Renal pelvis (tissue), 4 donors: ENCODE measurements around the gene DCBLD1. TPM values are rescaled to one million over a fixed set of nuclear protein-coding genes. Genes with fewer than 3 reads are reported as not detected.
A peak's percentile ranks its signal among the peaks of the same experiment; 100 is the strongest.
"Not testable (repeated sequence)": the region's sequence is repeated elsewhere in the genome, so short reads cannot be mapped to it uniquely, and the experiment has no call there.

Source experiments
- DNase-seq: peaks from one replicate; pipeline ENCODE4 v3.0.0-alpha.2; 2013
- polyA plus RNA-seq, 3 donors: library from polyadenylated mRNA; unstranded; fragments of 120-200 nt; gene quantifications; one replicate each; pipeline ENCODE4 v1.2.1, GENCODE V29; 2013; ENCODE audit not compliant: insufficient read length in 3 of 3

The DCBLD1 gene
- polyA plus RNA-seq, 3 donors = 11.1 to 14.9 (median 12.4) TPM

DNA sequence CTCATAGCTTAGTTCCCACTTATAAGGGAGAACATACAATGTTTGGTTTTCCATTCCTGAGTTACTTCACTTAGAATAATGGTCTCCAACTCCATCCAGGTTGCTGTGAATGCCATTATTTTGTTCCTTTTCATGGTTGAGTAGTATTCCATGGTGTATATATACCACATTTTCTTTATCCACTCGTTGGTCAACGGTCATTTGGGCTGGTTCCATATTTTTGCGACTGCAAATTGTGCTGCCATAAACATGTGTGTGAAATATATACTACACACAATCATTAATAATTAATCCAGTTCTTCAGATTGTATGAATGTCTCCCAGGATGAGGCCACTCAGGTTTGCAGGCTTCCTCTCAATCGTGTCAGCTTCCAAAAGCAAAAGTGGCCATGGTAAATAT lies 13.9 kb upstream of the DCBLD1 start:
- DNase-seq = not testable (repeated sequence)

DNA sequence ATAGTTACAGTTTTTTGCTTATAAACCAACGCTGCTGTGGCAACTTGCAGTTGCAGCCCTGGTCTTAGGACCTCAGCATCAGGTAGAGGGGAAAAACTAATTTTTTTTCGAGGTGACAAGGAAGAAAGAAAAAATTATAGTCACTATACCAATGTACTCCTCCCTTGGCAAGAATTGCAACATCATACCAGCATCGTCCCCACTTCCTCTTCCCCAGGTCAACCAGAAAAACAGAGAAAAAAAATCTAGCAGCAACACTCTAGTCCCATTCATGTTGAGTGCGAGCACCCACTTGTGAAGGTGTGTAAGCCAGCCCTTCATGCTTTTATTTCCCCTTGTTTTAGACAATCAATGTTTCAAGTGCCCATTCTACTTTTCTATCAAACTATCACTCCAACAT lies 13.1 kb upstream of the DCBLD1 start:
- no peak for DNase-seq

DNA sequence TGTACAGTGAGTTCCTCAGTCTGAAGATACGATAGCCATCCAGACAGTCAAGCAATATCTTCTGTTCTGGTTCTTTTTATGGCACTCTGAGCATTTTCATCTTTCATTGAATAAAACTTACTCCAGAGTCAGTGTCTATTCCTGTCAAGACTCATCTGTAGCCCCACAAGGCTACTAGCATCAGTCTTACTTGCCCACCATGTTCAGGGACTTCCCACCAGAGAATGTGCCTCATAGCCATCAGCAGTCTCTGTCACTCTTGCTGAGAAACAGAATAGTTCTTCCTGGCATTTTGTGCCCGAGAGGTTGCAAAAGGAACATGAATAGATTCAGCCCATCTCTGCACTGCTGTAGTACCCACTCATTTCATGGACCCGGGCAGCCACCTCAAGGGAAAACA lies 12.7 kb upstream of the DCBLD1 start:
- no peak for DNase-seq

DNA sequence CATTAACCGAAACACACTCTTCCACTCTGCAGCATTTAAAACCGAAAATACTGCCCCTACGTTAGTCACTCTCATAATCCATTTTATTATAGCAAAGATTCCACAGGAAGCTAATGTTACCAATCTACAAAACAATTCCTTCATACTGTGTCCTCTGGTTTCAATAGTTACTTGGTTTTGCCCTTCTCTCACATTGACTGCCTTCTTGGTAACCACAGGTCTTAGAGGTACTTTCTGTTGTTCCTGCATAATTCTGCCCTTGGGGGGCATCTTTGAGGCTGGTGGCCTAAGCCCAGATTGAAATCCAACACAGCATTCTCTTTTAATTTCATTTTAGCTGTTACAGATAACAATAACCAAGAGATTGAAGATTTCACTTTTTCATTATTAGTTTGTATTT lies 9.8 kb upstream of the DCBLD1 start:
- DNase-seq = no peak

DNA sequence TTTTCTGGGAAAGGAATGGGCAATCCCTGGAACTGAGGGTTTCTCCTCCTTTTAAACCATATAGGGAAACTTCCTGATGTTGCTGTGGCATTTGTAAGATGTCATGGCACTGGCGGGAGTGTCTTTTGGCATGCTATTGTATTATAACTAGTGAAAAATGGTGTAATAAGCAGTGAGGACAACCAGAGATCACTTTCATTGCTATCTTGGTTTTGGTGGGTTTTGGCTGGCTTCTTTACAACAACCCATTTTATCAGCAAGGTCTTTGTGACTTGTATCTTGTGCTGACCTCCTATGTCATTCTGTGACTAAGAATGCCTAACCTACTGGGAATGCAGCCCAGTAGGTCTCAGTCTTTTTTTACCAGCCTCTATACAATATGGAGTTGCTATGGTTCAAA lies 9.1 kb upstream of the DCBLD1 start:
- no peak for DNase-seq

DNA sequence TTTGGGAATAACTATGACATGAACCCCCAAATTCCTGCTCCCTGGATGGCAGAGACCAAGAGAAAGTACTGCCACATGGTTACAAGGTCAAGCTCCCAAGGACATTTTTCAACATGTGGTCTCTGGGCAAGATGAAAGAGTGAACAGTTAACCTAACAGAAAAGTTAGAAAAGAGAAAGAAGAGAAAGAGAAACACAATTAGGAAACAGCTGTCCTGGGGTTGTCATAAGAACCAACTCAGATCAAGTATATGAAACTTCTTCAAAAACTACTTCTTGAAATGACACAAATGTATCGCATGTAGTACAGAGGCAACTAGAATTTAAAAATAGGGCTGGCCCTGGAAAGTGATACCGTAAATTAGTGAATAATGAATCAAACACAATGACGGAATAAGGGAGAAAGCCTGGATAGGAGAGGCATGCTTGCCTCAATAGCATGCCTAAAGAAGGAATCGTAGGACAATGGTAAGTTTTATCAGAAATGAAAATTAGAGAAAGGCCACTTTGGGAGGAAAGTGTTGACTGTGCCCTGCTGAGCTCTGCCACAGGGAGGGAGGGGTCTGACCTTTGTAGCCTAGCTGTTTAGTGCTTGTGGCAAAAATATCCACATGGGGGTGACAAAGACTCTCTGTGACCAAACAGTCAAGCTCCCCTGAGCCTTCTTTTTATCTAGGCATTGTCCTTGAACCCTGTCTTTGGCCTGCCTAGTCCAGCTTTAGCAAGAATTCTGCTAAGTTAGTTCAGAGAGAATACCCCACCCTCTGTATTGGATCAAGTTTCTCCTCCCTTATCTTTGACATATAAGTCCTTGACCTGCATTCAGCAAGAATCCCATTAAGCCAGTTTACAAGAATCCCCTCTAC lies 4.3 kb upstream of the DCBLD1 start:
- no peak for DNase-seq

DNA sequence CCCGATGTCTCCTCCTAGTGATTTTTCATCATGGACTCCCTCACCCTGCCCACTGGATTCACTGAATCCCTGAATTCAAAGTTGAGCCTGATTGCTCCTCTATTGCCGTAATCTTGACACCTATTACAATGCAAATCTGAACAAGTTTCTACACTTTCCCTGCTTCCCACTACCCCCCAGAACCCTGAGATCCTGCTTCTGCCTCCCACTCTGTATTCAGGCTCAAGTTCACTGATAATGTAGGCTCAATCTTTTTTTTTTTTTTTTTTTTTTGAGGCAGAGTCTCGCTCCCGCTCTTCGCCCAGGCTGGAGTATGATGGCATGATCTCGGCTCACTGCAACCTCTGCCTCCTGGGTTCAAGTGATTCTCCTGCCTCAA lies 3.6 kb upstream of the DCBLD1 start:
- DNase-seq = no peak

DNA sequence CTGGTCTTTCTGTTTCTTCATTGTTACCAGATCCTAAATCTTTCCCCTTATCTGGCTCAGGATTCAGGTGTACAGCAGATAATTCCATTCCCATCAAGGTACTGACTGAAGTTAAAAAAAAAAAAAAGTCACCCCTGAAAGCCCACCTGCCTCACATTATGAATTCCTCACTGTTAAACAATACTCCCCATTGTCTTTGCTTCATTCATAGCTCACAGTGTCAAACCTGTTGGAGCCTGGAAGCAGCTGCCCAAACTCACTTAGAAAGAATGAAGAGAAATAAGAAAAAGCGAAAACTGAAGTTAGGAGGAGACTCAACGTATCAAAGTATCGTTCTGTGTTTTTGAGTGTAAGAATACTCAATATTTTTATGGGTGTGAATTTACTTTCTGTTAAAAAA lies 1.8 kb upstream of the DCBLD1 start:
- DNase-seq = no peak

DNA sequence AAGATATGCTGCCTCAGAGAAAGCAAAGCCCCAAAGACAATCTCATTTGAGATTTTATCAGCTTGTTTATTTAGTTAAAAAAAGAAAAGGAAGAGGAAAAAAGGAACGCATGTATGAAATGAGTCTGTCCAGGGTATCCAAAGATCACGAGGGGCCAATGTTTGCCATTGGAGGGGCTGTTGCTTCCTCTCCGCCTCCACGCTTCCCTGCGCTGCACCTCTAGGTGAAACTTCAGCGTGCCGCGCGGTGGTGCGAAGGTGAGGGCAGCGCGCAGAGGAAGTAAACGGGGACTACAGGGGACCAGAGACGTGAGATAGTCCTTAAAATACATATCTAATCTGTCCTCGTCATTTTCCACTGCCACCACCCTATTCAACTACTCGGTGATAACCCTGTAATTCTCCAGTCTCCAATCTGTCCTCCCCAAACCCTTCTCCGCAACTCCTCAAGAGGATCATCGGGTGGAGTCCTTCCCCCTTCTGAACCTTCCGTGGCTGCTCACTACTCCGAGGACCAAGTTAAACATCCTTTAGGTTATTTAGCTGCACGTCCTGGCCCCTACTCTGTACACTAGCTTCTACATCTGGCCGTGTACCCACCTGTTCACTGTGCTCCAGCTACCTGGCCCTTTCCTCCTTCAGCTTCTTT lies 1.1 kb upstream of the DCBLD1 start:
- no peak for DNase-seq

DNA sequence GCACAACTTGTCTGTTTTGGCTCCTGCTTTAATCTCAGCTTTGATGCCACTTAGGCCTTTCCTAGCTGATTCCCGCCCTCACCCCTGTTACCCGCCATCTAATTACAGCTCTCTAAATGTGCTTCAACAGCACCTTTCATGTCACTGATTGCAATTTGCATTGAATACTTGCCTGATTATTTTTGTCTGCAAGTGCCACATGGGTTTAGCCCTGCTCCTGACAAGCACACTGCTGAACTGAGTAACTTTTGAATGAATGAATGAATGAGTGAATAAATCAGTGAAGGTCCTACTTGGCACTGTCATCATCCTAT lies 591 bp upstream of the DCBLD1 start:
- DNase-seq = no peak

DNA sequence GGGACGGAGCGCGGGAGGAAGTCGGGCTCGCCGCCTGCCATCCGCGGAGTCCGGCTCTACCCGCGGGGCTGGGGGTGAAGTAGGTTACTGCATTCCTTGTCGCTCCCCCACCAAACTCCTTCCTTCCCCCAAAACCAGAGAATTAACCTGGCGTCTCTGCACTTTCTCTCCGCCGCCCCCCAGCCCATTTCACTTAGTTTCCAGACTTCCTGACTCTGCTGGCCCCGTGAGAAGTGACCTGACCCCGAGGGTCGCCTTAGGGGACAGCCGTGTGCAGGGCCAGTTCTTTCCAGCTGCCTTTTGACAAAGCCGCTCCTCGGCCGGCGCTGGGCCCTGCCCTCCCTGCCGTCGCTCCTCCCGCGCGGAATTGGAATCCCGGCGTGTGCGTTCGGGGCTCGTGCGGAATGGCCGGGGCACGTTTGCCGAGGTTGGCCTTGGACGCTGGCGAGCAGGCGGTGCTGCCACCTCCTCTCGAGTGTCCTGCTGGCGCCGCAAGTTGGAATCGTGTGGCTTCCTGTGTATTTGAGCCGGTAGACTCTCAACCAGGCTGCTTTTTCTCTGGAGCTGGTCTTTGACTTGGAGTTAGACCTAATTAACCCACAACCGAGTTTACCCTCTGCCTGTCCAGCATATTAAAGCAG lies 650 bp downstream of the DCBLD1 start:
- peak; percentile 49 for DNase-seq

DNA sequence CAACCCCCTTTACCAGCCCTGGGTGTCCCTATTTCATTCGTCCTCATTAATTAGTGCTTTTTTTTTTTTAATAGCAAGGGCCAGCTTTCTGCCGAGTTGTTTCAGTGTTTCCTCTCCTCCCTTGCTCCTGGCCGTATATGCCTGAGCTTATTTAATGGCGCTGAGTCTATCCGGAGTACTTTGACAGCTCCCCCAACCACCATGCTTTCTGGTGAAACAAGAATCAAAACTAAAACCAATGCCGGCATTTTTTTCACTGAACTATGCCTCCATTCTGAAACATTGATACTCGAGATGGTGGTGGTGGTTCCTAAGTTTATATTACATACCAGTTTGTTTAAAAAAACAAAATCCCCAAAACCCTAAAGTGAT lies 1.2 kb downstream of the DCBLD1 start:
- DNase-seq = peak; percentile 16

DNA sequence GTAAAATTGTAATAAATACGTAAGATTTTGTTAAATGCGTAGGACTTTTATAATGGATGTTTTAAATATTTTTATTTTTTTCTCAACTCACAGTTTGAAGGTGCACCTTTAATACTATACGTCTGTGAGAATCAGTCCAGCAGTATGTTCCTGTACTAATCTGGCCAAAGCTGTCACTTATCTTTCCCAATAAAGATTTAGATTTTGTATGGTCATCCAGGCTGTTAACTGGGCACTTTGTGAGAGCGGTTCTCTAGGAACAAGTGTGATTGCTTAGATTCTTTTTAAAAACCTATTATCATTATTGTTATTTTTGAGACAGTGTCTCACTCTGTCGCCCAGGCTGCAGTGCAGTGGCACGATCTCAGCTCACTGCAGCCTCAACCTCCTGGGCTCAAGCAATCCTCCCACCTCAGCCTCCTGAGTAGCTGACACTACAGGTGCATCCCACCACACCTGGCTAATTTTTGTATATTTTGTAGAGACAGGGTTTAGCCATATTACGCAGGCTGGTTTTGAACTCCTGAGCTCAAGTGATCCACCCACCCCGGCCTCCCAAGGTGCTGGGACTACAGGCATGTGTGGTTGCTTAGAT lies 1.7 kb downstream of the DCBLD1 start:
- DNase-seq = no peak

DNA sequence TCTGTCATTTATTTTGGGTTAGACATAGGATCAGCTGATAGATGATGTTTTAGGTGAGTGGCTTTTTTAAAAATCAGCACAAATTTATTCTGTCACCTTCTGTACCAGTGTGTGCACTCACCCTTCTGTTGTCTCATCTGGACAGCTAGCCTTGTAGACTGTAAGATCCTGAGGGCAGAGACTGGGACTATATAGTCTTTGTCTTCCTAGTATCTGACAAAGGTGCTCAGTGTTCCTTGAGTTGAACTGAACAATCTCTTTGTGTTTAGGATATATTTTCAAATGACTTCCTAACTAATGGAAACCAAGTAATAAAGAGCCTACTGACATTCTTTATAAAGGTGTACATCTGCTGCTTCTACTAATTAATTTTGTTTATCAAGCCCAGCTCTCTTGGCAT lies 3.0 kb downstream of the DCBLD1 start:
- no peak for DNase-seq

DNA sequence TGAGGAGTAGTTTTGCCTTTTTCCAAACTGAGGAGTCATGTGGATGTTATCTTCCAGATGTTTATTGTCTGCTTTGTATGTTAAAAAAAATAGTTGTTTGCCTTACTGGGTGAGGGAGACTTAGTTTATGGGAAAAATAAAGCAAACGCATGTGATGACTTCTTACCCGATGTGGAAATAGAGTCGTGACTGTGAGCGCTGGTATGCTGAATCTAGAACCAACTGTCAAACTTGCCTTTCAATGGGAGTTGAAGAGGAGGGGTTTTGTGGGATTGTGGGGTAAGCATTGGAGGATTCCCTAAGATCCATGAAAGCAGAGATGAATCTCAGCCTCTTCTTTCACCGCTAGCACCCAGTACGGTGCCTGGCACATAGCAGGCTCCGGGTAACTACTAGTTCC lies 5.3 kb downstream of the DCBLD1 start:
- no peak for DNase-seq

DNA sequence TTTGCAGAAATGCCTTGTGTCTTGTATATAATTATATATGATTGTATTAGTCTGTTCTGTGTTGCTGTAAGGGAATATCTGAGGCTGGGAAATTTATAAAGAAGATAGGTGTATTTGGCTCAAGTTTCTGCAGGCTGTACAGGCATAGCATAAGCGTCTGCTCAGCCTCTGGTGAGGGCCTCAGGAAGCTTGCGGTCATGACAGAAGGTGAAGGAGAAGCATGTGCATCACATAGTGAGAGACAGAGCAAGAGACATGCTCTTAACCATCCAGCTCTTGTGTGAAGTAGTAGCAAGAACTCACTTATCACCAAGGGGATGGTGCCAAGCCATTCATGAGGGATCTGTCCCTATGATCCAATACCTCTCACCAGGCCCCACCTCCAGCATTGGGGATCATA lies 6.5 kb downstream of the DCBLD1 start:
- DNase-seq = no peak

DNA sequence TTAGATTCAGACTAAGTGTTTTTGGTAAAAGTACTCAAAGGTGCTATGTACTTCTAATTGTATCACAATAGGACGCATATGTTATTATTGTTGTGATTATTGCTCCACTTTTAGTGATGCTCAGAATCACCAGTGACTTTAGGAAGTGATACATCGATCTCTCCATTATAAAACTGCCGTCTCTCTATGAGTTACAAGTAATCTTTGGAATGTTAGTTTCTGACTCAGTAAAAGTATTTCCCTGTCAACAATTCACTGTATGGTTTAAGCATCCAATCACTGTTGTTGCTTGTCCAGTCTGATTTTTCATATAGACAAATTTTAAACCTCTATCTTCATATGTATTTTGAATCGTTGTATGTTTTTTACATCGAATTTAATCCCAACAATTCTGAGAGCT lies 9.4 kb downstream of the DCBLD1 start:
- no peak for DNase-seq

DNA sequence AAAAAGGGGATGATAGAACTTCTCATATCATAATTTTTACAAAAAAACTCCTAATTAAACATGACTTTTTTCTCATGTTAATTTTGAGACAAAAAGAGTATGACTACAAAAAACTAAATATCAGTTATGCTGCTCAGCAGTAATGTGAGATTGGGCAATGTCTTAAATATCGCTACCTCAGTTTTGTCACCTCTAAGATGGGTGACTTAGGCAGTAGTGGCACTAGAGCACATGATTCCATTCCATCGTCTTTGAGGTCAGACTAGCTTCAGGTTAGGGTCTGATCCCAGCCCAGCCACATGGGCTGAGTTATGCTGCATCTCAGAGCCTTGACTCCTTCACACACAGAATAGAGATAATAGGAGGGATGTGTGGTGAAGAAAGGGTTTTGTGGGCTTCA lies 11.0 kb downstream of the DCBLD1 start:
- no peak for DNase-seq

DNA sequence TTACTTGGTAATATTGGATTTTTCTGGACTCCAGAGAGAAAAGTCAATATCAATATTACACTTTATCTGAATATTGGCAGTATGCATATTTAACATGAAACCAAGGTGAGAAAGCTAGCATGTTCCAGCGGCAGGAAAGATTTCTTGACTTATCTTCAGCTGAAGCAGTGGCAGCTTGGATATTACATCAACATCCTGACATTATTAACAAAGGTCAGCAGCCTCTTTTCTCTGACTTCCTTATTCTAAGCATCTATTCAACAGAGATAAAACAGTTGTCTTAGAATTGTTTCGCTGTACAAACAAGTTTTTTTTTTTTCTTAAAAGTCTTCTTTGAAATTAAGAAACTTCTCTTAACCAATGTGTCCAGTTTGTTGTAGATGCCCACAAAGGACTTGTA lies 11.8 kb downstream of the DCBLD1 start:
- no peak for DNase-seq

DNA sequence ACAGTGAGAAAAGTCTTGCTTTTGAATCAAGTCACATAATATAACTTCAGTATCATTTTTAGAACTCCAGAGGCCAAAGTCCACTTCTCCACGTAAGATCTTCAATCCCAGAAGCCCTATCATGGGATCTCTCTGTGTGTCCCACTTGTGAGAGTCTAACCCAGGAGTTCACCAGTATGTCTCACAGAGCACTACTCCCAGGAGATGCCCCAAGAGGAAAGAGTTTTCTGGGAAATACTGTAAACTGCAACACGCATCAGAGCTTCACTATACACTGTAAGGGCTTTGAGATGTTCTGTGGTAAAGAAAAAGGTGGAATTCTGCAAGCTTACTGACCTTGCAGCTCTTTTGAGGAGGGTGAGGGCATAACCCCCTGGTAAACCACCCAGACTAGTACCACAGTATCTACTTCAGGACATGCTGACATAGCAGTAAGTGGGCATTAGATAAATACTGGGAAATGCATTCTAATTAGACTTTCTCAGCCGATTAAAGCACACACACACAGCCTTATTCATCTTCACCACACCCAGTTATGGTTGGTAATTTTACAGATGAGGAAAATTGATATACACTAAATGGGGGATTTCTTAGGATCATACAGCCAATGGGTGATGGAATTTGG lies 12.3 kb downstream of the DCBLD1 start:
- DNase-seq = no peak

DNA sequence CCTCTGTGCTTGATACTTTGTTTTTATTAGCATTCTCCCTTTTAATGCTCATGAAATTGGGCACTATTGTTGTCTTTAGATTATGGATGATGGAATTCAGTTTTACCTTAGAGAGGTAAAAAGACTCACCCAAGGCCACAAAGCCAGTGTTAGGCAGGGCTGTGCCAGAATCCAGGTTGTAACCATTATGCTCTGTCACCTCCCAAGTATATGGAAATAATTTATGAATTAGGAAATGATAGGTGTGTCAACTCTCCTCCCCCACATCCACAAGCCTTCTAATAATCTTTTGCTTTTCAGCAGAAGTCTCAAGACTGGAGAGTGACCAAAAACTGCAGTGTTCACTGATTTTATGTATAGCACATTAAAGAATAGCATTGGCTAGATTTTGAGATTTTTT lies 13.0 kb downstream of the DCBLD1 start:
- DNase-seq = no peak

DNA sequence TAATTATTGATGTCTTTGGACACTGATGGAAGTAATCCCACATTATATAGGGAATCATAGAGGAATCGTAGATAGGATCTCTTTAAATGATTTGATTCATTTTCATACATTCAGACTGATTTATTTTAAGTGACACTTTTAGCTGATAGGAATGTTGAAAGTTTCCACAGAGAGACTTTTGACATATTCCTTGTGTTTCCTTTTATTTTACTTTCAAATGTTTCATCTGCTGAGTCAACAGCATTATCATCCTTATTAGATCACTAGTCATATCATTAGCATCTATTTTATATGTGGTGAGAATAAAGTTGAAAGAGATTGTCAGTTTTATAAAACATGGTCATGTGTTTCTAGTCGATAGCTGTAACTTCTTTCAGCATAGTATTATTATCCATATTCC lies 13.4 kb downstream of the DCBLD1 start:
- no peak for DNase-seq
